NT2/D1 (cell line): ENCODE results near the gene RNF114.

Experiments
- DNase-seq: peaks from one replicate; pipeline ENCODE4 v3.0.0-alpha.2; 2011; ENCODE audit warnings: low read depth, low spot score
- H3K27me3 ChIP-seq: 2 replicates; pipeline ENCODE4 v1.6.0; 2011; ENCODE audit warnings: mild to moderate bottlenecking; ENCODE audit not compliant: insufficient read length, insufficient read depth
- H3K36me3 ChIP-seq: 2 replicates; pipeline ENCODE4 v1.6.1; 2011; ENCODE audit warnings: mild to moderate bottlenecking, low read length, mixed read lengths; ENCODE audit not compliant: insufficient read depth, insufficient read length
- H3K4me1 ChIP-seq: 2 replicates; pipeline ENCODE4 v1.5.1; 2011; ENCODE audit not compliant: insufficient read depth, insufficient read length
- H3K4me3 ChIP-seq: 2 replicates; pipeline ENCODE4 v1.5.1; 2011; ENCODE audit warnings: low read depth; ENCODE audit not compliant: insufficient read length
- H3K9ac ChIP-seq: 2 replicates; pipeline ENCODE4 v1.6.0; 2011; ENCODE audit warnings: low read depth; ENCODE audit not compliant: insufficient read length
- H3K9me3 ChIP-seq: 2 replicates; pipeline ENCODE4 v1.5.1; 2011; ENCODE audit warnings: mild to moderate bottlenecking, low read length; ENCODE audit not compliant: insufficient read depth
- SUZ12 ChIP-seq: IDR thresholded peaks from 2 replicates; pipeline ENCODE4 v1.6.1; 2011; ENCODE audit not compliant: insufficient read length, insufficient read depth; ENCODE audit errors: extremely low read depth
- YY1 ChIP-seq: IDR thresholded peaks from 2 replicates; pipeline ENCODE4 v1.6.1; 2011; ENCODE audit not compliant: insufficient read length, insufficient read depth
- ZNF274 ChIP-seq: IDR thresholded peaks from 2 replicates; pipeline ENCODE4 v1.6.1; 2011; ENCODE audit warnings: mild to moderate bottlenecking, low read depth, low read length

RNF114 gene

GRCh38 chr20:49925901-49926454, 10.2 kb upstream of the RNF114 start:
- Histone ChIP-seq H3K9ac (no peak overlapping the region), H3K9me3 (no peaks in the 10 kb centered on the region; the same call in 1 of the 2 replicates), H3K4me1 (no peaks in the 10 kb centered on the region), H3K27me3 (no peaks in the 10 kb centered on the region), H3K4me3 (no peak overlapping the region), H3K36me3 (no peaks in the 10 kb centered on the region)
- no peak for DNase-seq
- no peak for TF ChIP-seq SUZ12
- TF ChIP-seq YY1 = no peak
- no peak for TF ChIP-seq ZNF274

GRCh38 chr20:49928411-49929141, 7.6 kb upstream of the RNF114 start:
- DNase-seq = peak; percentile 66
- no peak overlapping the region for H3K9ac ChIP-seq
- TF ChIP-seq ZNF274 = no peak
- TF ChIP-seq SUZ12 = no peak
- TF ChIP-seq YY1 = no peak
- no peaks in the 10 kb centered on the region for H3K4me1 ChIP-seq
- no peaks in the 10 kb centered on the region; the same call in 1 of the 2 replicates for H3K9me3 ChIP-seq
- H3K27me3 ChIP-seq = no peaks in the 10 kb centered on the region
- no peak overlapping the region for H3K4me3 ChIP-seq
- H3K36me3 ChIP-seq = no peaks in the 10 kb centered on the region

- H3K27me3 ChIP-seq = no peaks in the 10 kb centered on the region
- DNase-seq = no peak
- H3K4me1 ChIP-seq = no peaks in the 10 kb centered on the region
- H3K4me3 ChIP-seq = no peak overlapping the region
- TF ChIP-seq YY1 = no peak
- TF ChIP-seq ZNF274 = no peak
- TF ChIP-seq SUZ12 = no peak
- no peaks in the 10 kb centered on the region for H3K36me3 ChIP-seq
- no peaks in the 10 kb centered on the region; the same call in 1 of the 2 replicates for H3K9me3 ChIP-seq
- H3K9ac ChIP-seq = no peak overlapping the region
Observed at GRCh38 chr20:49929142-49929494, 7.1 kb upstream of the RNF114 start.

GRCh38 chr20:49935746-49936152, 448 bp upstream of the RNF114 start:
- Histone ChIP-seq H3K9me3 (no peaks in the 10 kb centered on the region), H3K36me3 (peaks cover 23% of the 10 kb centered on the region), H3K4me3 (peak overlapping the region; percentile 13), H3K9ac (no peak overlapping the region), H3K4me1 (peaks cover 7% of the 10 kb centered on the region), H3K27me3 (no peaks in the 10 kb centered on the region)
- no peak for TF ChIP-seq SUZ12
- no peak for TF ChIP-seq ZNF274
- no peak for TF ChIP-seq YY1
- DNase-seq = no peak

GRCh38 chr20:49937027-49937929, 1.1 kb downstream of the RNF114 start:
- DNase-seq = no peak
- Histone ChIP-seq H3K4me1 (peaks cover 11% of the 10 kb centered on the region), H3K9ac (peak overlapping the region; percentile 72), H3K4me3 (peak overlapping the region; percentile 65), H3K27me3 (no peaks in the 10 kb centered on the region), H3K9me3 (no peaks in the 10 kb centered on the region), H3K36me3 (peaks cover 38% of the 10 kb centered on the region)
- TF ChIP-seq YY1 (peak; percentile 16), ZNF274 (no peak)

GRCh38 chr20:49938173-49939163, 2.3 kb downstream of the RNF114 start:
- Histone ChIP-seq H3K9me3 (no peaks in the 10 kb centered on the region), H3K4me1 (peaks cover 11% of the 10 kb centered on the region), H3K9ac (peak overlapping the region; percentile 11), H3K4me3 (no peak overlapping the region), H3K36me3 (peaks cover 49% of the 10 kb centered on the region), H3K27me3 (no peaks in the 10 kb centered on the region)
- DNase-seq = no peak
- TF ChIP-seq ZNF274 (no peak), SUZ12 (no peak), YY1 (no peak)
